ENCODE data around the gene LHFPL2.

Gene LHFPL2

GRCh38 chr5:78514427-78515330 is 133.9 kb downstream of the LHFPL2 start:
- DNase-seq = no peak

DNA sequence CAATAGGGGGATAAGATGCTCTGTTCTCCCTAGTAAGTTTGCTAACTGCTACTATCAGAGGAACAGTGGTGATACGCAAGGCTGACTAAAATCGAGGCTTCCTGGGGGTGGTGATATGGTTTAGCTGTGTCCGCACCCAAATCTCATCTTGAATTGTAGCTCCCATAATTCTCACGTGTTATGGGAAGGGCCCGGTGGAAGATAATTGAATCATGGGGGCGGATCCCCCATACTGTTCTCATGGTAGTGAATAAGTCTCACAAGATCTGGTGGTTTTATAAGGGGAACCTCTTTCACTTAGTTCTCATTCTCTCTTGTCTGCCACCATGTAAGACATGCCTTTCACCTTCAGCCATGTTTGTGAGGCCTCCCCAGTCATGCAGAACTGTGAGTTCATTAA is 135.1 kb downstream of the LHFPL2 start:
- no peak for DNase-seq

DNA sequence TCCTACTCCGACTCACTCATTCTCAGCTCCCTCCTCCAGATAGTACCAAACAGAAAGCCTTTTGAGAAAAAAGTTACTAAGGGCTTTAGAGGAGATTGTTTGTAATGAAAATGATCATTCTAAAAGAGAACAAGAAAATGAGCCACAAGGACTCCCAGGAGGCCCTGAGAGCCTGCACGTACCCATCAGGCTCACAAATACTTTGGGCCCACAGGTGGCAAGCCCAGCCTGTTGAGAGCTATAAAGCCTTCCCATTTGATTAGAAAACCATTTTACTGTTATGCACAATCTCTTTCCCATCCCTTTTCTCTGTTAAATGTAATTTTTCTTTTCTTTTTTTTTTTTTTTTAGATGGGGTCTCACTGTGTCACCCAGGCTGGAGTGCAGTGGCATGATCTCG is 136.1 kb downstream of the LHFPL2 start:
- peak in 1 of 3 experiments; percentile 40 for DNase-seq

- DNase-seq = no peak
These were observed 137.3 kb downstream of the LHFPL2 start for GRCh38 chr5:78511121-78511906.

- peak; percentile 52 to 67 (median 58) for DNase-seq
These were observed 138.4 kb downstream of the LHFPL2 start for GRCh38 chr5:78509884-78510769.

GRCh38 chr5:78509145-78509865 is 139.3 kb downstream of the LHFPL2 start:
- peak in 2 of 3 experiments; percentile 50 to 75 for DNase-seq

GRCh38 chr5:78508186-78508765 is 140.3 kb downstream of the LHFPL2 start:
- no peak for DNase-seq

GRCh38 chr5:78507531-78507930 is 141.0 kb downstream of the LHFPL2 start:
- DNase-seq = no peak

- DNase-seq = no peak
These were observed 142.1 kb downstream of the LHFPL2 start for GRCh38 chr5:78506261-78507024.

GRCh38 chr5:78505860-78506259 is 142.7 kb downstream of the LHFPL2 start:
- no peak for DNase-seq

DNA sequence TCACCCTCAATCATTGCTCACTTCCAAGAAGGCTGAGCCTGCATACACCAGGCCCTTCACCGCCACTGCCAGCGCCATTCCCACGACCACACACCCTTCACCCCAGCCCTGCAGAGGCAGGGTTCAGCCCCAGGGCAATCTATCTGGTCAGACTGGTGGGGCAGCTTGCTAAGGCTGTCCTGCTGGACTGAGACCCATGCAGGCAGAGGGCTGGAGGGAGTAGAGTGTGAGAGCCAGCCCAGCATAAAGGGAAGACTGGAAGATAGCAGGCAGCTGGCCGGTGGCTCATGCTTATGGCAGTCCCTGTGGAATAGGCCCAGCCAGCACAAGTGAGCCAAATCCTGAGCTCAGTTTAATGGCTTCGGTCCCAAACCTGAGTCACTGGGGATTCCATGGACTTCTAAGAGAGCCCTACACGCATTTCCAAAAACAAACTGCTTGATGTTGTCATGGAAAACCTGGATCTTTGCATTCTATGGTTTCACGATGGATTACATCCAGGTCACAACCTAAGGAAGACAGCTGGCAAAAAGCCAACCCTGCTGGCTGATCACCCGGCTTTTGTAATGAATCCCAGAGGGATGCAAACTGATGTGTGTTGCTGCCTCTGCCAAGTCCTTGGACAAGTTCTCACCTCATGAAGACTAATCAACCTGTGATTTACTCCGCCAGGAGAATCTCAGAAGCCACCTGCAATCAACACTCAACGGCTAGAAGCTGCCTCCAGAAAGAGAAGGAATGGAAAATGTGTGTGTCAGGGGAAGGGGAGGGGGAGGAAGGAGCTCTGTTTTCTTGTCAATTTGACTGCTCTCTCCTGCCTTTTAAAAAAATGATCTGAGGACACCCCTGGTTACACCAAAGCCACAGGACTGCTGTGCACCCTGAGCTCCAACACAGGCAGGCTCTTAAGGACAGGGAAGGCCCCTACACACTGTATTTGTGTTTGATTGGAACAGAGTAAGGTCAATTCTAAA is 143.6 kb downstream of the LHFPL2 start:
- DNase-seq = peak; percentile 27 to 78 (median 43)

- DNase-seq = no peak
These were observed 144.5 kb downstream of the LHFPL2 start for GRCh38 chr5:78503958-78504653.

- DNase-seq = no peak
These were observed 146.9 kb downstream of the LHFPL2 start for GRCh38 chr5:78501411-78502352.

- DNase-seq = no peak
These were observed 147.7 kb downstream of the LHFPL2 start for GRCh38 chr5:78500871-78501270.

GRCh38 chr5:78500028-78500427 is 148.5 kb downstream of the LHFPL2 start:
- DNase-seq = no peak

- DNase-seq = no peak
These were observed 149.1 kb downstream of the LHFPL2 start for GRCh38 chr5:78499485-78499884.
